GM12874 (cell line): ENCODE results near the gene LAD1.

Source experiments
- CTCF ChIP-seq: IDR thresholded peaks from 2 replicates; pipeline ENCODE4 v1.5.1; 2011; ENCODE audit warnings: low read depth, mild to moderate bottlenecking, control low read depth, low read length, moderate library complexity; ENCODE audit not compliant: insufficient read depth

The LAD1 gene

GRCh38 chr1:201423655-201424054 lies 24.5 kb upstream of the LAD1 start:
- no peak for TF ChIP-seq CTCF

GRCh38 chr1:201422436-201423030 lies 23.4 kb upstream of the LAD1 start:
- no peak for TF ChIP-seq CTCF

DNA sequence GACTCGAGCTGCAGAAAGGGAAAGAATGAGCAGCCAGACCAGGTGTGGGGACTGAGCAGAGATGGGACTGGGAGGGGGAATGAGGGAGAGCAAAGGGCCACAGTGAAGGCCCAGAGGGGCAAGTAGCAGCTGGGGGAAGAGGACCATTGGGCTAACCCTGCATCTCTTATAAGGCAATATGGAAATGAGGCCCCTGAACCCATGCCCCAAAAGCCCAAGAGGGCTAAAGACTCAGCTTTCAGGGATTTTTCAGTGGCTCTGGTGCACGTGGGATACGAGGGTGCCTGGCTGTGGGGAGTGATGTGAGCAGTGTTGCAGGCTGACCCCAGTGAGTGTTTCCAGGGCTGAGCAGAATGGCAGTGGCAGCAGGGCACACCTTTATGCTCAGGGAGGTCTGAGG lies 22.9 kb upstream of the LAD1 start:
- no peak for TF ChIP-seq CTCF

- no peak for TF ChIP-seq CTCF
These were observed 21.9 kb upstream of the LAD1 start for GRCh38 chr1:201421041-201421440.

GRCh38 chr1:201420608-201421002 lies 21.5 kb upstream of the LAD1 start:
- TF ChIP-seq CTCF: no peak

GRCh38 chr1:201419746-201420607 lies 20.9 kb upstream of the LAD1 start:
- no peak for TF ChIP-seq CTCF

GRCh38 chr1:201419256-201419655 lies 20.1 kb upstream of the LAD1 start:
- no peak for TF ChIP-seq CTCF
